HEK293 (cell line): ENCODE measurements around the gene SAP30L.

Experiments used
- GLIS1 ChIP-seq: fragments of 450-650 bp; formaldehyde crosslinking; IDR thresholded peaks from 2 replicates; pipeline ENCODE4 v1.5.1; 2016; ENCODE audit warnings: missing biosample characterization, missing genetic modification characterization
- OVOL3 ChIP-seq: fragments of 450-650 bp; formaldehyde crosslinking; IDR thresholded peaks from 2 replicates; pipeline ENCODE4 v1.5.1; 2016; ENCODE audit warnings: missing biosample characterization, missing genetic modification characterization
- PRDM10 ChIP-seq: fragments of 450-650 bp; formaldehyde crosslinking; IDR thresholded peaks from 2 replicates; pipeline ENCODE4 v1.5.1; 2016; ENCODE audit warnings: missing biosample characterization, missing genetic modification characterization
- ZNF169 ChIP-seq: fragments of 450-650 bp; formaldehyde crosslinking; IDR thresholded peaks from 2 replicates; pipeline ENCODE4 v1.5.1; 2016; ENCODE audit warnings: missing biosample characterization, missing genetic modification characterization
- ZNF239 ChIP-seq: fragments of 450-650 bp; formaldehyde crosslinking; IDR thresholded peaks from 2 replicates; pipeline ENCODE4 v1.5.1; 2016; ENCODE audit warnings: missing biosample characterization, missing genetic modification characterization
- ZSCAN16 ChIP-seq: fragments of 450-650 bp; formaldehyde crosslinking; IDR thresholded peaks from 2 replicates; pipeline ENCODE4 v1.5.1; 2016; ENCODE audit warnings: missing biosample characterization, missing genetic modification characterization
- TF ChIP-seq, protein P1 (sequence below): fragments of 450-650 bp; formaldehyde crosslinking; IDR thresholded peaks from 2 replicates; pipeline ENCODE4 v1.5.1; 2016; ENCODE audit warnings: missing biosample characterization, missing genetic modification characterization

GRCh38 chr5:154418344-154418820 is 27.4 kb upstream of the SAP30L start:
- TF ChIP-seq, protein P1, sequence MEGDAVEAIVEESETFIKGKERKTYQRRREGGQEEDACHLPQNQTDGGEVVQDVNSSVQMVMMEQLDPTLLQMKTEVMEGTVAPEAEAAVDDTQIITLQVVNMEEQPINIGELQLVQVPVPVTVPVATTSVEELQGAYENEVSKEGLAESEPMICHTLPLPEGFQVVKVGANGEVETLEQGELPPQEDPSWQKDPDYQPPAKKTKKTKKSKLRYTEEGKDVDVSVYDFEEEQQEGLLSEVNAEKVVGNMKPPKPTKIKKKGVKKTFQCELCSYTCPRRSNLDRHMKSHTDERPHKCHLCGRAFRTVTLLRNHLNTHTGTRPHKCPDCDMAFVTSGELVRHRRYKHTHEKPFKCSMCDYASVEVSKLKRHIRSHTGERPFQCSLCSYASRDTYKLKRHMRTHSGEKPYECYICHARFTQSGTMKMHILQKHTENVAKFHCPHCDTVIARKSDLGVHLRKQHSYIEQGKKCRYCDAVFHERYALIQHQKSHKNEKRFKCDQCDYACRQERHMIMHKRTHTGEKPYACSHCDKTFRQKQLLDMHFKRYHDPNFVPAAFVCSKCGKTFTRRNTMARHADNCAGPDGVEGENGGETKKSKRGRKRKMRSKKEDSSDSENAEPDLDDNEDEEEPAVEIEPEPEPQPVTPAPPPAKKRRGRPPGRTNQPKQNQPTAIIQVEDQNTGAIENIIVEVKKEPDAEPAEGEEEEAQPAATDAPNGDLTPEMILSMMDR (tag by site-specific recombination), result no peak
- TF ChIP-seq ZNF239 (tag by site-specific recombination), result no peak
- TF ChIP-seq OVOL3 (tag by site-specific recombination), result no peak
- no peak for TF ChIP-seq ZSCAN16 (tag by site-specific recombination)
- TF ChIP-seq ZNF169 (tag by site-specific recombination), result no peak
- TF ChIP-seq GLIS1 (tag by site-specific recombination), result no peak
- no peak for TF ChIP-seq PRDM10
